Activated effector memory CD4-positive, alpha-beta T cell treated with anti-CD3 and anti-CD28 coated beads, Interleukin-2, amount 50 U/mL, for 16 hours (primary cell): ENCODE data around the gene LRIG1.
A peak's percentile ranks its signal among the peaks of the same experiment; 100 is the strongest.

ENCODE experiments used
- DNase-seq: peaks from one replicate; pipeline ENCODE4 v3.0.0-alpha.2; 2020

The LRIG1 gene

DNA sequence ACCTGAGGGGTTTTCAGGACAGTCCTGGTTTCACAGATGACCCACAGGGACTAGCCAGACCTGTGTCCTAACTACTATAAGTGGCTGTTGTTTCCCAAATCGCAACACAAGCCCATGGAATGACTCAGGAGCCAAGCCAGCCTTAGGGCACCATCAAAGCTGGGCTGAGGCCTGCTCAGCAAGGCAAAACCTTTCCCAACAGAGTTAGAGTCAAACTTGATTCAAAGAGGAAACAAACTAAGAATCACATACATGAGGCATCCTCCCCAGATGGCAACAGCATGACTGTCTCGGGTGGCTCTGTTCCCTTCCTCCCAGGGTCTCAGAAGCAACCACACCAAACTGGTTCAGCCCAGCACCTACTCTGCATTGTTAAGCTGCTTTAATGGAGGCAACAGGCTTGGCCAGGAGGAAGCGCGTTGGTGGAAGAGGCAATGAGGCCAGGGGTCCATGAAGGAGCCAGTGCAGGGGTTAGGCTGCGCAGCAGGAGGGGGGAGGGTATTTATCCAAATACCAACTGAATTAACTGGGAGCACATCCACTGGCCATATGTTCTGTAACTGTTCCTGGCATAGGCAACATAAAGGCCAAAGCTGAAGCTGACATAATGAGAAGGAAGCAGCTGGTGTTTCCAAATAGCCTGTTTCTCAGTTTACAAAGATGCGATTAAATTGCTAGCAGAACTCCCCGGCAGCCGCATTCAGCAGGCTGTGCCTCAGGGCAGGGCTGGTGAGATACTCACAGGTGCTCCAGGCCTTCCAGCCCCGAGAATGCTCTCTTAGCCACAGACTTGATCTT is 102.4 kb downstream of the LRIG1 start:
- peak; percentile 47 for DNase-seq

GRCh38 chr3:66397745-66398144 is 103.1 kb downstream of the LRIG1 start:
- DNase-seq: no peak

- peak; percentile 54 for DNase-seq
These were observed 103.9 kb downstream of the LRIG1 start for GRCh38 chr3:66396888-66397287.

DNA sequence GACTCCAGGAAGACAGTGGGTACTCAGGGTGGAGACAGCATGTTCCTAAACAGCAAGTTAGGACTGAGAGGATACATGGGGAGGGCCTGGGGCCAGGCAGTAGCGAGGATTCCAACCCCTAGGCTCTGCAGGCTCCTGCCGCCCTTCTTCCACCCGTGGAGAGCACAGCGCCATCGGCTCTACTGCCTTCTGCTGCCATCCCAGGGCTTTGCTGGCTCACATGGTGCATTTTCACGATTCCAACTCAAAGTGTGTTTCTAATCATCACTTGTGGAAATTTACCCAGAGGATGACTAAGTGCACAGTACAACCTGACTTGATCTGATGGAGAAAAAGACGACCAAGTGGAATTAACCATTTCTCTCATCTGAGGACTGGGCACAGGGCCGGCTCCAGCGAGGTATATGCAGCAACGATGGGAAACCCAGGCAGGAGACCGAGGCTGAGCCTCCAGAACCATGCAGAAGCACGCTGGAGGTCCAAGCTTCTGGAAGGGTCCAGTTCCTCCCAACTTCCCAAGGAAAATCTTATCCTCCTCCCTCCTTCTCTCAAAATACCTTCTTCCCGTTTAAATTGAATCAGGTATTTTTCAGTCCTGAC is 104.6 kb downstream of the LRIG1 start:
- DNase-seq: no peak

- DNase-seq: peak; percentile 59
These were observed 105.2 kb downstream of the LRIG1 start for GRCh38 chr3:66395635-66396034.

- DNase-seq: peak; percentile 58
These were observed 106.0 kb downstream of the LRIG1 start for GRCh38 chr3:66394753-66395249.

DNA sequence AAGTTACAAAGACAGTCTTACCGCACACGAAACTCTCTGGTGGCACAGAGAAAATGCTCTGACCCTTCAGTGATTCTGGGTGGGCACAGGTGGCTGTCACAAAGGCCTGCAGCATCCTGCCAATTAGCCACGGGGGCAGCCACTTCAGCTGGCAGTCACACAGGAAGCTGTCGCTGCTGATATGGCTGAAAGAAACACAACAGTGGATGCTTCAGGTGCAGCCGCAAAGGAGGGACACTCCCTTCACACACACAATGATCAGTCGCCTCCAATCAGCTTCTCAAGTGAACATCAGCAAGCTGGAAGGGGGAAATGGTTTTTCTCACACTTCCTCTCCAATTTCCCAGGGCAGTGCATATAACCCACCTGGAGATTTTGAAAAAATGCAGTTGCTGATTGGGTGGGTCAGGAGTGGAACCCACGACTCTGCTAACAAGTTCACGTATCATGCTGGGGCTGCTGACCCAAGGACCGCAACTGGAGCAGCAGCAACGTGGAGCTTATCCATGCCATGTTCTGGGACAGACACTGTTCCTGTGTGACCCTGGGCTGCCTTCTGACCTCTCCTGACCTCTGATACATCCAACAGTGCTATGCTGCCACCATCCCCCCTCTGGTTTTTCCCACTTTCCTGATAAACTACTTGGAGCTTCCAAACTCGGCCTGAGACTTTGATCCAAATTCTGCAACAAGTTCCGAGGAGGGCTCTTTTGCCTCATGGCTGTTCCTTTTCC is 106.6 kb downstream of the LRIG1 start:
- peak; percentile 82 for DNase-seq

GRCh38 chr3:66393333-66394005 is 107.4 kb downstream of the LRIG1 start:
- DNase-seq: no peak

GRCh38 chr3:66392966-66393332 is 107.9 kb downstream of the LRIG1 start:
- DNase-seq: no peak

- no peak for DNase-seq
These were observed 108.3 kb downstream of the LRIG1 start for GRCh38 chr3:66392512-66392911.

DNA sequence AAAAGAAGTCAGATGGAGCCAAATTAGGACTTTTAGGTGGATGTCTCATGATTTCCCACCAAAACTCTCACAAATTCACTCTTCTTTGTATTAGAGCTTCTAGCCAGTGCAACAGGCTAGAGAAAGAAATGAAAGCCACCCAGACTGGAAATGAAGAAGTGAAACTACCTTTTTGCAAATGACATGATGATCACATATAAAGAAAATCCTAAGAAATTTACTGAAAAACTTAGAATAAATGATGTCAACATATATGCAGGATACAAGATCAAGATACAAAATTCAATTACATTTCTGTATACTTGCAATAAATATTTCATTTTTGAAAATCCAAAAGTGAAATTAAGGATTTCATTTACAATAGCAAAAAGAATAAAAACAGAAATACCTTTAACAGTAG is 110.8 kb downstream of the LRIG1 start:
- DNase-seq: no peak

GRCh38 chr3:66386925-66387650 is 113.7 kb downstream of the LRIG1 start:
- no peak for DNase-seq

GRCh38 chr3:66386011-66386924 is 114.6 kb downstream of the LRIG1 start:
- no peak for DNase-seq

DNA sequence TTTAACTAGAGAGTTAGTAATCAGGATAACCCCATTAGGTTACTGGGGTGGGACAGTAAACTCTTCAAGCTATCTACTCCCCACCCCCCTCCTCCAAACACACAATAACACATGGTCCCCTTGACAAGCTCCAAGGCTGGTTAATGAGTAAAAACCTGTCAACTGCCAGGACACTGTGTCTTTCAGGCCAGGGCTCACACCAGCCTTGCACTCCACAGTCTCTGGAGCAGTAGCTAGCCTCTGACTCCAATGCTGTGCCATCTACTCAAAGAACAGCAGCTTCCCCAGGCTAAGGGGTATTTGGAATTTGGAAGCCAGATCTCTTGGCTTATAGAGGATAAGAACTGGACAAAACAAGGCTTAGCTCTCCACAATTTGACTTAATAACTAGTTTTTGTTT is 115.8 kb downstream of the LRIG1 start:
- no peak for DNase-seq

GRCh38 chr3:66383998-66384745 is 116.7 kb downstream of the LRIG1 start:
- no peak for DNase-seq

DNA sequence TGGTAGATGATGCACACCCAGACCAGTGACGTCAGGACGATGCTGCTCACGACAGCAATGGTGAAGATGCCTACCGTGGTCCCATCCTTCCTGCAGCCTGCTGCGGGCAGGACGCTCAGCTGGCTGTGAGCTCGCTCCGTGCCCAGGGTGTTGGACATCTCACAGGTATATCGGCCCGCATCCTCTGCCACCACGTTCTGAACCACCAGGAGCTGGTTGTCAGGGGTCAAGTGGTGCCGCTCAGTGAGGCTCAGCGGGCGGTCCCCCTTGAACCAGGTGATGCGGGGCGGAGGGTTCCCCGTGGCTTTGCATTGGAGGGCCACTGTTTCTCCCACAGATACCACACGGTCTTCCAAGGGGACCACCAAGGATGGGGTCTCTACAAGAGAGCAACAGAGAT is 117.8 kb downstream of the LRIG1 start:
- DNase-seq: no peak

DNA sequence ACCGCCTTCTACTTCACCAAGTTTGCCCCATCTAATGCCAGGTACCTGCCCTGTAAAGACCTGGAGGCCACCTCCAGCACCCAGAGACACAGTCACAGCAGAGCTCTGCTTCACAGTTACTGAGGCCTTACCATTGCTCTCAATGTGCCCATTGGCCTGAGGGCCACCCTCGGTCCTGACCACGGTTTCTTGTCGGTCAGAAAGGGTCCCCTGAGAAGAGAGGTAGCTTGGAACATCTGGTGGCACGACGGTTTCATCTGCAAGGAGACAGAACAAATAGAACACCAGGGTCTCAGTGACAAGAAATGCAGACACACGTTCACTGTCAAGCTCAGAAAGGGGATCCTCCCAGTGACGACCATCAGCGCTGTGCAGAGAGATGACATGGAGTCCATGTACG is 118.7 kb downstream of the LRIG1 start:
- no peak for DNase-seq

DNA sequence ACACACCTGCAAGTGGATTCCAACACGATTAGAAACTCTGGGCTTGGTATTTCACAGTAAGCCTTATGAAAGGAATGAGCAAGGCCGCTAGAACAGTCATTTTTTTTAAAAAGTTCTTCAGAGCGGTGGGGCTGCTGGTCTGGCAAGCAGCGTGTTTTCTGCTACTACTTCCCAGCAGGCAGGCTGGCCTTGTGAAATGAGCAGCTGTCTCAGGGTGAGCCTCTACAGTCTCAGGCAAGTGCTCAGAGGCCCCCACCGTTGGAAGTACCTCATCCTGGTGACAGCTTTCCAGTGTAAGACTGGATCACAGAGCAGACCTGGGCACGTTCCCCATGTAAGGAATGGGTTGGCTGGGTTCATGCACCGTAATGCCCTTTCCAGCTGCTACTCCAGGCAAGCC is 119.2 kb downstream of the LRIG1 start:
- no peak for DNase-seq

DNA sequence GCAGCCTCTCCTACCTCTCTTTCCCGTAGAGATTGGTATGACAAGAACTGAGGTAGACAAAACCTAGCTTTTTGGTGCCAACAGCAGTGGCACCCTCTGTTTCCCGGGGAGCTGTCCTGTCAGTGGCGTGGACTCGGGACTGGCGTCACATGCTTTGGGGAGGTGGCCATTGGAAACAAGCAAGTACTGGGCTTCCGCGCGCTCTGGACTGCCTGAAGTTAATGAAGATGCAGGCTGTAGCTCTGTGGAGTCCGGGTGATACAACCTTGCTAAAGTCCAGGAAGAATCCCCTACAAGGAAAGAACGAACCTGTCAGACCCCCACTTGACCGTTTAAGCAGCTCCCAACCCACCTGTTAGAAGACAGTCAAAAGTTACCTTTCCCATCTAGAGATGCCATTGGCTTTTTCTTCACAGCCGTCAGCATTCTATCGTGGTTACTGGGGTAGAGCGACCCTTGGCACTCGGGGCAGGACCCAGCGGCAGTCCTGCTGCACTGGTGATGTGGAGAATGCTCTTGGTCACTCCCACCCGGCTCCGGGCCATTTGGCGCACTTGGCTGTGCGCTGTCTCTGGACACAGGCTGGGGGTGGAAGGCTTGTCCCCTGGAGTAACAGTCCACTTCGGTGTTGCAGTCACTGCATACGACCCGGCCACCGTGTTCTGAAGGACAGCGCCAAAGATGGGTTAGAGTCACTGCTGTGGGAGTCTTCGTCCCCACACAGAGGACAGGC is 120.5 kb downstream of the LRIG1 start:
- DNase-seq: no peak

DNA sequence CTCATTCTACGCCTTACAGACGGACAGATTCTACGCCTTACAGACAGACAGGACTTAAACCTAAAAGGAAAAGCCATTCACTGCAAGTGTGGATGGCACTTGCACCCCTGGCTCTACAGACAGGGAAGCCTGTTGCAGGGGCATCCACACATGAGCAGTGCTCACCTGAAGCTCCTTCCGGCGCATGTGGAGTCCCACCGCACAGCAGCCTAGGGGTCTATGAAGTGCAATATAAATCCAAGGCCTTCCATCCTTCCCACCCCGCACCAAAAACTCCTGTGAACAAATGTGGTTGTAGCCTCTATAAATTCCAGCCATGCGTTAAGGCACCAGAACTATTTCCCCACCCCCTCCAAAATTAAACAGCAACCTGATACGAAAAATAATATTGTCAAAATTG is 121.3 kb downstream of the LRIG1 start:
- no peak for DNase-seq
